PC-3 (cell line): ENCODE results near the gene SLC19A1. TPM values are rescaled to one million over a fixed set of nuclear protein-coding genes. Genes with fewer than 3 reads are reported as not detected.
"Not testable (repeated sequence)": the region's sequence is repeated elsewhere in the genome, so short reads cannot be mapped to it uniquely, and the experiment has no call there.

Source experiments
- ATAC-seq: fragments of 200-7000 bp; cut with Tn5 transposase; 2 replicates; pipeline ENCODE4 v1.9.1; 2020; ENCODE audit warnings: mild to moderate bottlenecking, moderate library complexity
- BruUV-seq: library from RNA; stranded (reverse); fragments of 400-500 nt; replicated peaks from 2 replicates; lab custom pipeline; 2021; lab: Mats Ljungman, UMichigan
- CTCF ChIA-PET: fragments of 300-600 bp; sonication (Branson Sonifier 250); formaldehyde crosslinking; loops from one replicate; lab custom pipeline; 2022; ENCODE audit warnings: antibody characterized with exemption; lab: Charles Lee
- POLR2A ChIA-PET: fragments of 300-600 bp; sonication (Branson Sonifier 250); formaldehyde crosslinking; loops from one replicate; lab custom pipeline; 2022; ENCODE audit warnings: antibody characterized with exemption; ENCODE audit not compliant: unreplicated experiment; lab: Charles Lee
- DNase-seq: peaks from one replicate; pipeline ENCODE4 v3.0.0-alpha.2; 2015
- H2AFZ ChIP-seq: fragments of 300-600 bp; sonication (generic); 2 replicates; pipeline ENCODE4 v1.6.0; 2016; ENCODE audit warnings: antibody characterized with exemption, low read length
- H3F3A ChIP-seq: fragments of 300-600 bp; sonication (generic); one replicate; pipeline ENCODE4 v1.6.0; 2017; ENCODE audit warnings: antibody characterized with exemption, low read length, control low read depth, mild to moderate bottlenecking; ENCODE audit not compliant: unreplicated experiment
- H3K27ac ChIP-seq: fragments of 300-600 bp; sonication (generic); 2 replicates; pipeline ENCODE4 v1.5.1; 2016; ENCODE audit warnings: mild to moderate bottlenecking, low read length
- H3K27me3 ChIP-seq: fragments of 300-600 bp; sonication (generic); 2 replicates; pipeline ENCODE4 v1.6.1; 2016; ENCODE audit warnings: low read length, mixed read lengths
- H3K36me3 ChIP-seq: fragments of 300-600 bp; sonication (generic); 2 replicates; pipeline ENCODE4 v1.6.1; 2016; ENCODE audit warnings: low read depth, mixed run types, low read length, mixed read lengths
- H3K4me1 ChIP-seq: fragments of 300-600 bp; sonication (generic); 2 replicates; pipeline ENCODE4 v1.5.1; 2016; ENCODE audit warnings: low read length; ENCODE audit not compliant: insufficient read depth
- H3K4me2 ChIP-seq: fragments of 300-600 bp; sonication (generic); 2 replicates; pipeline ENCODE4 v1.6.0; 2016; ENCODE audit warnings: low read length
- H3K4me3 ChIP-seq: fragments of 300-600 bp; sonication (generic); 2 replicates; pipeline ENCODE4 v1.5.1; 2016; ENCODE audit warnings: mild to moderate bottlenecking, low read length, mixed read lengths
- H3K79me2 ChIP-seq: fragments of 300-600 bp; sonication (generic); 2 replicates; pipeline ENCODE4 v1.6.1; 2017; ENCODE audit warnings: low read length, mixed read lengths
- H3K9ac ChIP-seq: fragments of 300-600 bp; sonication (generic); 2 replicates; pipeline ENCODE4 v1.6.0; 2016; ENCODE audit warnings: mild to moderate bottlenecking, low read length
- H3K9me2 ChIP-seq: fragments of 300-600 bp; sonication (generic); replicated peaks from 2 replicates; pipeline ENCODE4 v1.6.1; 2016; ENCODE audit warnings: mixed run types, low read length, mixed read lengths
- H3K9me3 ChIP-seq: fragments of 300-600 bp; sonication (generic); 2 replicates; pipeline ENCODE4 v1.6.1; 2016; ENCODE audit warnings: low read length, mixed read lengths
- H4K20me1 ChIP-seq: fragments of 300-600 bp; sonication (generic); 2 replicates; pipeline ENCODE4 v1.6.1; 2016; ENCODE audit warnings: low read length, mixed read lengths
- EZH2 ChIP-seq: fragments of 300-600 bp; sonication (generic); IDR thresholded peaks from one replicate; pipeline ENCODE4 v1.6.1; 2017; ENCODE audit warnings: antibody characterized with exemption, mild to moderate bottlenecking, low read length; ENCODE audit not compliant: unreplicated experiment
- EZH2phosphoT487 ChIP-seq: fragments of 300-600 bp; sonication (generic); IDR thresholded peaks from 2 replicates; pipeline ENCODE4 v1.6.1; 2018; ENCODE audit warnings: mild to moderate bottlenecking, antibody characterized with exemption, low read length, borderline replicate concordance
- intact Hi-C: fragments of 100-400 bp; cut with micrococcal nuclease; formaldehyde crosslinking; loops from 2 replicates; pipeline ENCODE4 v1.9.0; 2023
- total RNA-seq: library from RNA; depleted of rRNA; stranded (reverse); fragments of >200 nt; gene quantifications from 2 replicates; pipeline ENCODE4 v1.2.3, GENCODE V29; 2014
- TF ChIP-seq, protein P1 (sequence below): fragments of 300-600 bp; sonication (generic); conservative IDR thresholded peaks from 2 replicates; pipeline ENCODE4 v1.5.1; 2017; ENCODE audit warnings: antibody characterized with exemption, low read depth, mild to moderate bottlenecking, low read length

SLC19A1 gene
- total RNA-seq, 1 experiment from 2014 or later: 54.2 TPM

DNA sequence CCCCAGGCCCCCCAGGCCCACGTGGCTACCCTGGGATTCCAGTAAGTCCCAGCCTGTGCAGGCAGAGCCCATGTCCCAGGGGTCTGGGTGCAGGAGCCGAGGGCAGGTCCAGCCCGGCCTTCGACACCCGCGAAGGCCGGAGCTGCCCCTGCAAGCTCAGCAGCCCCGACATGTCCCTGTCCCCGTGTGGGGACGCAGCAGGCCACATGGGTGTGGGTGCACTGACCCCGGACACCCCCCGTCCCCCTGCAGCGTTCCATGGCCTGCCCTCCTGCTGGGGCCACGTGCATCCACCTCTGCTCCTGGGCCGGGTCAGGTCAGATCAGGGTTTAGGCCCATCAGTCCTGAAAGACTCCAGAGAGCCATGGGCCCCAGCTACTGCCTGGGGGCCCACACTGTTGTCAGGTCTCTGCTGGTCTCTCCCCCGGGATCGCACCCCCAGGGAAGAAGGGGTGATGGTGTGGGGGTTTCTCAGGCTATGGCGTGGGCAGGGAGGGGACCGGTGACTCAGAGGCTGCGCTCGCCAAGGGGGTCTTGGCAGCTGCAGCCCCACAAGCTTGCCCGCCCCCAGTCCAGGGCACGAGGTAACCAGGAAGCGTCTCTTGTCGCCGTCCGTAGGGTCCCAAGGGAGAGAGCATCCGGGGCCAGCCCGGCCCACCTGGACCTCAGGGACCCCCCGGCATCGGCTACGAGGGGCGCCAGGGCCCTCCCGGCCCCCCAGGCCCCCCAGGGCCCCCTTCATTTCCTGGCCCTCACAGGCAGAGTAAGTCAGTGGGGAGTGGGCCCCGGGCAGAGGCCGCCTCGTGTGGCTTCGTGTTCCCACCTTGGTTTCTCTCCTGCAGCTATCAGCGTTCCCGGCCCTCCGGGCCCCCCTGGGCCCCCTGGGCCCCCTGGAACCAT is 37.5 kb downstream of the SLC19A1 start:
- H3K4me3 ChIP-seq: no peak overlapping the region
- H2AFZ ChIP-seq: no peak overlapping the region
- intact Hi-C loops: no loop called here
- no peak overlapping the region for H3K4me2 ChIP-seq
- TF ChIP-seq EZH2phosphoT487: no peak
- no peak for TF ChIP-seq EZH2
- H3K79me2 ChIP-seq: no peaks in the 10 kb centered on the region
- H3K27me3 ChIP-seq: no peaks in the 10 kb centered on the region
- no peaks in the 10 kb centered on the region for H4K20me1 ChIP-seq
- H3K4me1 ChIP-seq: no peaks in the 10 kb centered on the region
- no peaks in the 10 kb centered on the region for H3K9me2 ChIP-seq
- POLR2A ChIA-PET: no interaction called here
- H3K9me3 ChIP-seq: no peaks in the 10 kb centered on the region
- CTCF ChIA-PET: no interaction called here
- DNase-seq: no peak
- H3K9ac ChIP-seq: no peak overlapping the region
- no peak for ATAC-seq
- no TSS peak for BruUV-seq
- H3K27ac ChIP-seq: no peak overlapping the region
- no peaks in the 10 kb centered on the region for H3K36me3 ChIP-seq
- H3F3A ChIP-seq: no peaks in the 10 kb centered on the region

DNA sequence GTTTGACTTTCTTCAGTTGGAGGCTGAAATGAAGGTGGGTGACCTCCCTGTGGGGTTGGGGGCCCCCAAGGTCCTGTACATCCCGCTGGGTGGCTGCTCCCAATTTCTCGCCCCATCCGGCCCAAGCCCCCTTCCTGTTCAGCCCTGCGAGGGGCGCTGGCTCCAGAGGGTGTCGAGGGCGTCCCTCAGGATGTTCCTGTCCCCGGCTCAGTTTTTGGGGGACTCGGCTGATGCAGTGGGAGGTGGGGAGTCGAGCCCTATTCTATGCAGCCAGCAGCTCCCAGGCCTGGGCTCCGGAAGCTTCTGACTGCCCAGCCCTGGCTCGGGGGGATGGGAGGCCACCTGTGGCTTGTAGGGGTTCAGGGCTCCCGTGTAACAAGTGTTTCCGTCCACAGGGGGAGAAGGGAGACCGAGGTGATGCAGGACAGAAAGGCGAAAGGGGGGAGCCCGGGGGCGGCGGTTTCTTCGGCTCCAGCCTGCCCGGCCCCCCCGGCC is 38.2 kb downstream of the SLC19A1 start:
- no TSS peak for BruUV-seq
- no peaks in the 10 kb centered on the region for H3F3A ChIP-seq
- no peaks in the 10 kb centered on the region for H3K9me3 ChIP-seq
- DNase-seq (no peak), ATAC-seq (no peak)
- no peak overlapping the region for H3K27ac ChIP-seq
- no peaks in the 10 kb centered on the region for H3K79me2 ChIP-seq
- no peak for TF ChIP-seq EZH2phosphoT487
- TF ChIP-seq EZH2: no peak
- TF ChIP-seq, protein P1, sequence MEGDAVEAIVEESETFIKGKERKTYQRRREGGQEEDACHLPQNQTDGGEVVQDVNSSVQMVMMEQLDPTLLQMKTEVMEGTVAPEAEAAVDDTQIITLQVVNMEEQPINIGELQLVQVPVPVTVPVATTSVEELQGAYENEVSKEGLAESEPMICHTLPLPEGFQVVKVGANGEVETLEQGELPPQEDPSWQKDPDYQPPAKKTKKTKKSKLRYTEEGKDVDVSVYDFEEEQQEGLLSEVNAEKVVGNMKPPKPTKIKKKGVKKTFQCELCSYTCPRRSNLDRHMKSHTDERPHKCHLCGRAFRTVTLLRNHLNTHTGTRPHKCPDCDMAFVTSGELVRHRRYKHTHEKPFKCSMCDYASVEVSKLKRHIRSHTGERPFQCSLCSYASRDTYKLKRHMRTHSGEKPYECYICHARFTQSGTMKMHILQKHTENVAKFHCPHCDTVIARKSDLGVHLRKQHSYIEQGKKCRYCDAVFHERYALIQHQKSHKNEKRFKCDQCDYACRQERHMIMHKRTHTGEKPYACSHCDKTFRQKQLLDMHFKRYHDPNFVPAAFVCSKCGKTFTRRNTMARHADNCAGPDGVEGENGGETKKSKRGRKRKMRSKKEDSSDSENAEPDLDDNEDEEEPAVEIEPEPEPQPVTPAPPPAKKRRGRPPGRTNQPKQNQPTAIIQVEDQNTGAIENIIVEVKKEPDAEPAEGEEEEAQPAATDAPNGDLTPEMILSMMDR: no peak
- CTCF ChIA-PET: no interaction called here
- H3K27me3 ChIP-seq: no peaks in the 10 kb centered on the region
- H4K20me1 ChIP-seq: no peaks in the 10 kb centered on the region
- no peak overlapping the region for H3K9ac ChIP-seq
- H3K4me2 ChIP-seq: no peak overlapping the region
- H3K4me1 ChIP-seq: no peaks in the 10 kb centered on the region
- POLR2A ChIA-PET: no interaction called here
- no peak overlapping the region for H3K4me3 ChIP-seq
- H3K9me2 ChIP-seq: no peaks in the 10 kb centered on the region
- H3K36me3 ChIP-seq: no peaks in the 10 kb centered on the region
- intact Hi-C loops: no loop called here
- no peak overlapping the region for H2AFZ ChIP-seq

DNA sequence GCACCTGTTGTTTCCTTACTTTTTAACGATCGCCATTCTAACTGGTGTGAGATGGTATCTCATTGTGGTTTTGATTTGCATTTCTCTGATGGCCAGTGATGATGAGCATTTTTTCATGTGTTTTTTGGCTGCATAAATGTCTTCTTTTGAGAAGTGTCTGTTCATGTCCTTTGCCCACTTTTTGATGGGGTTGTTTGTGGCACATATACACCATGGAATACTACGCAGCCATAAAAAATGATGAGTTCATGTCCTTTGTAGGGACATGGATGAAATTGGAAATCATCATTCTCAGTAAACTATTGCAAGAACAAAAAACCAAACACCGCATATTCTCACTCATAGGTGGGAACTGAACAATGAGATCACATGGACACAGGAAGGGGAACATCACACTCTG is 39.0 kb downstream of the SLC19A1 start:
- H3K79me2 ChIP-seq, H3K27ac ChIP-seq, CTCF ChIA-PET, H4K20me1 ChIP-seq, H3K4me1 ChIP-seq, H2AFZ ChIP-seq, intact Hi-C loops, H3K27me3 ChIP-seq, H3K9me2 ChIP-seq, H3F3A ChIP-seq, ATAC-seq, H3K36me3 ChIP-seq, POLR2A ChIA-PET, DNase-seq, BruUV-seq, H3K4me2 ChIP-seq, H3K9me3 ChIP-seq, H3K4me3 ChIP-seq, H3K9ac ChIP-seq: not testable (repeated sequence)
